GM19238 (cell line): Measurements from ENCODE around the gene IQGAP2.
"Not testable (repeated sequence)": the region's sequence is repeated elsewhere in the genome, so short reads cannot be mapped to it uniquely, and the experiment has no call there.

ENCODE experiments used
- DNase-seq: peaks from one replicate; pipeline ENCODE4 v3.0.0; 2011; ENCODE audit warnings: low spot score; ENCODE audit not compliant: insufficient read length

The IQGAP2 gene

DNA sequence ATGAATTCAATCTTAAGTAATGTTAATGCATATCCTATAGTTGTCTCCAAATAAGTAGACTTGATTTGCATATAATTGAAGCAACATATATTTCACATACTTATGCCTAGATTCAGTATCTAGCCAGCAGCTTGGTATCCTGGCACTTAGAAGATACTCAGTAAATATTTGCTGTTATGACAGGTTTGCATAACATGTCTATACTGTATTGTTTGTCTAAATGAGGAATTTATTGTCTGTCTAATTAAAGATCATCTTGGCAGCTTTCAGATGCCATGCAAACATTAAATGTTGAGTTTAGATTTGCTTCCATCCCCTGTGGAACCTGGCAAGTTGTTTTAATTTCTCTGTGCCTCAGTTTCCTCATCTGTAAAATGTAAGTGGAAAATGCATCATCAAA, 9.4 kb downstream of the IQGAP2 start:
- no peak for DNase-seq

DNA sequence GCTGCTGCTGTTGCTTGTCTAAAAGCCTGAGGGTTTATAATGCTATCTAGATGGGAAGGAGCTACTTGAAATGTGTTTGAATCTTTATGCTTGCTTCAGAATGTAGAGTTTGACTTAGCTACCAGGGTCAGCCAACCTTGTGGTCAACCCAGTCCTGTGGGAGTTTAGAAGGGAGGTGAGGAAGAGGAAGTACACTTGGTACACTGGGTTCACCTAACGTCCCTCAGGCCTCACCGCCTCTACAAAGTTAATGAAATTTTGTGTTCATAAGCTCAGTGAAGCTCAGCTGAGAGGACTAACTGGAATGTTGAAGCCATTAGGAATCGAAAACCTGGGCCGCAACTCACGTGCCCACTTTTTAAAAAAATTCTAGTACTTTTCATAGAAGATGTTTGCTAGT, 10.7 kb downstream of the IQGAP2 start:
- no peak for DNase-seq

DNA sequence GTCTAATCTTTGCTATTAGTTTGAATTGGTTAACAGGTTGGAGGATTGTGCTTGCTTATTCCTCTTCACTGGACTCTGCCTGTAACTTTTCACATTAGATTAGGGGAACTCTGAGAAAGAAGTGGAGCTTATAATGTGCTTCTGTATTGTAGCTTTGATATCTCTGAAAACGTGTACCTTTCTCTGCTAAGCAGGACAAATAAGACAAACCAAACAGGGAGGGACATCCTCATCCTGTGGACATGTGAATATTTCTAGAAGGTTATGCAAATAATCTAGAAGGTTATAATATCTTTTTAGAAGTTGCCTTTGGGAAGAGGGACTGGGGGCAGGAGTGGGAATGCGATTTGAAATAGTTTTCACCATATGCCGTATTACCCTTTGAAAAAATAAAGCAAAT, 11.7 kb downstream of the IQGAP2 start:
- DNase-seq, result no peak

DNA sequence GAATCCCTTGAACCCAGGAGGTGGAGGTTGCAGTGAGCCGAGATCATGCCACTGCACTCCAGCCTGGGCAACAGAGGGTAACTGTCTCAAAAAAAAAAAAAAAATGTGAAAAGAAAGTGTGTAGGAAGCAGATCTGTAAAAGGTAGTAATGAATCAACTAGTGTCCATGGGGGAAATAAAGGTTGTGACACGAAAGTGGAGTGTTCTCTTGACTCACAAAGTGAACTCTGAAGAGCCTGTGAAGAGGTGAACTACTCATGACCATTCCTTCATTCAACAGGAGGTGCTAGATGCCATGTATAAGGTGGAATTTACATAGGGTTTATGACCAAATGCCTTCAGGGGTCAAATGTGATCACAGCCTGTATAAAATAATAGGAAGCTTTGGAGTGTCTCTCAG, 12.8 kb downstream of the IQGAP2 start:
- no peak for DNase-seq

DNA sequence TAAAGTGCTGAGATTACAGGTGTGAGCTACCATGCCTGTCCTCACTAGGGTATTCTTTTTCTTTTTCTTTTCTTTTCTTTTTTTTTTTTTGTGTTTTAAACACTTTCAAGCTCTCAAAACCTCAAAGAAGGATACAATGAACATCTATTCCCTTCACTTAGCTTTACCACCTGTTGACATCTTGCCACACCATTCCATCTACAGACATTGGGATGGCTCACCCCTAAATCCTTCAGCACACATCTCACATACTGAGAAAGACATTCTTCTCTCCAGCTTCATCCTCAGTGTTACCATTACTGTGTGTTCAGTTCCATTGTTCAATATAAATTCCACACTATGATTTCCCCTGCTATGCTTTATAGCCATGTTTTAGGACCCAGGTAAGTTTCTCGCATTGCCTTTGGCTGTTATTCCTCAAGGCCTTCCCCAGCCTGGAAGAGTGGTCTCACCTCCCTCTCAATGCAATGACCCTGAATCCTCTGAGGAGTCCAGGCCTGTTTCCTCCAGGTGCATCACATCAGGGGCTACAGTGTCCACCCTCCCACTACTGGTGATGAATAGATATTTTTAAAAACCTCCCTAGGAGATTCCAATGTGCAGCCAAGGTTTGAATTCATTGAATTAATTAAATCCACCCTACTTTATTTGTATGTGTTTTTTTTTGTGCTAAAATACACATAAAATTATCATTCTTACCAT, 16.7 kb downstream of the IQGAP2 start:
- no peak for DNase-seq

DNA sequence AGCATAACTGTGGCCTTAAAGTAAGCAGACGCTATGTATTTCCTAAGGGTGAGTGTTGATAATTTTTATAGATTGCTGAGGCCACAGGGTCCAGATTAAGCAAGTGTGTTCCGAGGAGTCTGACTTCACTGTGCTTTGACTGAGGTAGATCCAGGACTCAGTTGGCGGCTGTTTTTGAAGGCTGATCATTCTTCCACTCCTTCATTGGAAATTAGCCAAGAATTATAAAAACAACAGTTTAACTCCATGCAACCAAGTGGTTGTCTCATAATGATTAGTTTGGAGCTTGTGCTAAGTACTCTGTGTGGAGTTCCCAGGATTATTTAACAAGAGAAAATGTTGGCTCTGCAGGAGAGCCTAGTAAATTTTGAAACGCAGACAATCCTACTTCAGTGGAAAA, 19.1 kb downstream of the IQGAP2 start:
- DNase-seq, result no peak

DNA sequence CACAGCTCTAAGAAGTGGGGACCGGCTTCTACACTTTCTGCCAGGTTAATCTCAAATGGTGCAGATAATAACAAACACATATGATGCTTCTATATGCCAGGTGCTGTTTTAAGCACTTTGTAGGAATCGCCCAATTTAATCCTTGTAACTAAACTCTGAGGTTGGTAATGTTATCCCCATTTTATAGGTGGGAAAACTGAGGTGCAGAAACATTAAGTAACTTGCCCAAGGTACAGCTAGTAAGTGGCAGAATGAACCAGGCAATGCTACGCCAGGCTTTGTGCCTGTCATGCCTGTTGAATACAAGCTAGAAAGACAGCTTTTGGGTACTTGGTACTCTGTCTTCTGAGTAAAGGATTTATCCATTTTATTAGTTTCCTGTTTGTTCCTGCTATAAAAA, 19.7 kb downstream of the IQGAP2 start:
- no peak for DNase-seq

DNA sequence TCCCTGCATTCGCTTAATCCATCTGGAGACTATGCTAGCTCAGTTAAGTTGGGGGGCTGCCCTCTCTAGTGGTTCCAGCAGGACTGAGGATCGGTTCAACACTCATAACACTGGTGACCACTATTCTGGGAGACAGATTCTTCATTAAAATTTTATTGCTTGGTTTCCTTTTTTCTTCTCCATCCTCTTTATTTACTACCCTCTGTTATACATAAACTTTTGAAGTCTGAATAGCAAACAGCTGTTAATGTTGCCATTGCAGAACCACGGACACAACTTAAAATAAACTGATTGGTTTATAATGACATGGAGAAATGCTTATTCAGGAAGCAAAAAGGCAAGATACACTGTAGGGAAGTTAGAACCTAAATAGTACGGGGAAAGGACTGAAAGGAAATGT, 22.1 kb downstream of the IQGAP2 start:
- no peak for DNase-seq

DNA sequence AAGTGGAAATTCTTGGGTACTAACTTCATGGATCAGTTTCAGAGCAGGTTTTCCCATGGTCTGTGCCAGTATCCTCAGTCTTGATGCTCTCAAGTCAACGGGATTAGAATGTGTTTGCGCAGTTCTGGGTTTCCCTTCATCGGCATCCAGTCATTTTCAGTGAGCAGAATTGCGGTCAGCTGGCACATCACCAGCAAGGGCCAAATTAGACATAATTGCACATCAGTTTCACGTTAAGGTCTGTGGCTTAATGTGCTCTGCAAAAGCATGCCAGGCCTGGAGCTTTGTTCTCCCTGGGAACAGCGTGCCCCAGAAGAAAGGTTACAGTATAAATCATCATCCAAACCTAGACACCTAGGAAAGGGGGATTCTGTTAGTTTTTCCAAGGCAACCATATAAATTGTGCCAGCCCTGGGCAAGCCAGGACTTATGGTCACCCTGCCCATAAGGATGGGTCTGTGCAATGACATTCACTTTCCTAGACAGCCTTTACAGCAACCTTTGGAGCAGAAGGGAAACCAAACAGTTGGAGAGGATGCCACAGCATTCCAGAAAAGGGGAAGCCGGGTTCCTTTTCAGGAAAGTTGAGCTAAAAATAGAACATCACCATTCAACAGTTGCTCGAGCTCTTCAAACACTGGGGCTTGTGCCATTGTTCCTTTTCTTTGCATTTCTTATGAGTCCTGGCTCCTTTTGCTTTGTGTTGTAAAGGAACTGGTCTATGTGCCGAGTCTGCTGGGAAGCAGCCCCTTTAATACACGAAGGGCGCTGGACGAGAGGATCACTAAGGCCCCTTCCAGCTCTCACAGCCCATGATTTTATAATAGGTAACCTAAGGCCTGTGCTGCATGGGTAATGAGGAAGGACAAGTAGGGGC, 23.1 kb downstream of the IQGAP2 start:
- DNase-seq, result no peak

DNA sequence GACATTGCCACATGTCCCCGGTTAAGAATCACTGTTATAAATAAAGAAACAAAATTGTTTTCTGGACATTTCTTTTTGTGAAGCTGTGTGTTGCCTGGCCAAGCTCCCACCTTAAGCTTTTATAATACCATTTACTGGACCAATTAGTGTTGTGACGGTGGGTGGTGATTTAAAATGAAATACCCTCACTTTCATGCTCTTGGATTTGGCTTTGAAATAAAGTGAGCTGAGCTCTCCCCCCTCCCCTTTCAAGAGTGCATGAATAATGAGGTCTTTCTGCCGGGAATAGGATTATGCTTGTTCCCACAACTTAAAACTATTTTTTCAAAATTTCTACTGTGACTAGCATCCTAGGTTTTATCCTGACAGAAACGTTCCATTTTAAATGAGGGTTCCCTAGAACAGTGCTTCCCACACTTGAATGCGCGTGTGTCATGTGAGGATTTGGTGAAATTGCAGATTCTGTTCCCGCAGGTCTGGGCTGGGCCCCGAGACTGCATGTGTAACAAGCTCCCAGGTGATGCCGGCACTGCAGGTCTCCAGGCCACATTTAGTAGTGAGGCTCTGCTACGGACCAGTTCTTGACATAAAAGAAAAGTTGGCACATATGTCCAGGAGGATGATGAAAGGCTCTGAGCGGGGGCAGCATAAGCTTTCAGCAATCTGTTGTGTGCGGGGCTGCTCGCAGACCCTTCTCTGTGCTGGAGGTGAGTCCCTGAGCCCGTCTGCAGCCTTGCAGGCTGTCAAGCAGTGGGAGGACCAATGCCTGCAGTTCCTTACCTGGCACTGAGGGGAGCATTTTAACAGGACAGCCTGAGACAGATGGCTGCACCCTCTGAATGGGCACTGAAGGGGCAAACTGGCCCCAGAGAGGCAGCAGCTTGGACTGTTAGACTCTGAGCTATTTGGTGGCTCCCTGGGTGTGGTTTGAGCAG, 24.4 kb downstream of the IQGAP2 start:
- no peak for DNase-seq

DNA sequence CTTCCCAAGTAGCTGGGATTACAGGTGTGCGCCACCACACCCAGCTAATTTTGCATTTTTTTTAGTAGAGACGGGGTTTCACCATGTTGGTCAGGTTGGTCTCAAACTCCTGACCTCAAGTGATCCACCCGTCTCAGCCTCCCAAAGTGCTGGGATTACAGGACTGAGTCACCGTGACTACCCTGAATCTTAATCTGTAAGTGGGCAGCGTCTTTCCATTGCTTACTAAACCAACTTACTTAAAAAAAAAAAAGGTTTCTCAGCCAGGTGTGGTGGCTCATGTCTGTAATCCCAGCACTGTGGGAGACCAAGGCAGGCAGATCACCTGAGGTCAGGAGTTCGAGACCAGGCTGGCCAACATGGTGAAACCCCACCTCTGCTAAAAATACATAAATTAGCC, 25.5 kb downstream of the IQGAP2 start:
- DNase-seq, result not testable (repeated sequence)

DNA sequence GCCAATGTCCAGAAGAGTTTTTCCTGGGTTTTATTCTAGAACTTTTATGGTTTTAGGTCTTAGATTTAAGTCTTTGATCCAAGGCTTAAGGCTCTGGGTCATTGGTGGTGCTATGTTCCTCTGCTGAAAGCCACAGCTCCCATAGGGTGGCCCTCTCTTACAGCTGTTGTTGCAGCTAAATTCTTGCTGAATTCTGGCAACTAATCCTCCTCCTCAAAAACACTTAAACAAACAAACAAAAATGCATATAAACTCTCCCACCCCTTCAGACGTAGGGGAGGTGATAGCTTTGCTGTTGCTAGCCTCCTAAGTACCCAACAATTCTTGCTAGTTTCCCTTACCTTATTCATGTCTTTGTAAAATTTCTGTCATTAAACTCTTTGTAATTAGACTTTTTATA, 30.2 kb downstream of the IQGAP2 start:
- no peak for DNase-seq

DNA sequence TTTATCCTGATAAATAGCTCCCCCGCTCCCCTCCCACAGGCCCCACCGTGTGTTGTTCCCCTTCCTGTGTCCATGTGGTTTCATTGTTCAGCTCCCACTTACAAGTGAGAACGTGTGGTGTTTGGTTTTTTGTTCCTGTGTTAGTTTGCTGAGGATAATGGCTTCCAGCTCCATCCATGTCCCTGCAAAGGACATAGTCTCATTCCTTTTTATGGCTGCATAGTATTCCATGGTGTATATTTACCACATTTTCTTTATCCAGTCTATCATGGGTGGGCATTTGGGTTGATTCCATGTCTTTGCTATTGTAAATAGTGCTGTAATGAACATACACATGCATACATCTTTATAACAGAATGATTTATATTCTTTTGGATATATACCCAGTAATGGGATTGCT, 34.4 kb downstream of the IQGAP2 start:
- DNase-seq, result not testable (repeated sequence)

DNA sequence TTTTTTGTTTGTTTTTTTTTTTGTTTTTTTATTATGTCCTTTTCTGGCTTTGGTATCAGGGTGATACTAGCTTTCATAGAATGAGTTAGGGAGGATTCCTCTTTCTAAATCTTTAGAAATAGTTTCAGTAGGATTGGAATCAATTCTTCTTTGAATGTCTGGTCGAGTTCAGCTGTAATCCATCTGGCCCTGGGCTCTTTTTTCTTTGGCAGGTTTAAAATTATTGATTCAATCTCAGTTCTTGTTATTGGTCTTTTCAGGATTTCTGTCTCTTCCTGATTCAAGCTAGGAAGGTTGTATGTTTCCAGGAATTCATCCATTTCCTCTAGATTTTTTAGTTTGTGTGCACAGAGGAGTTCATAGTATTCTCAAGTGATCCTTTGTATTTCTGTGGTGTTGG, 34.9 kb downstream of the IQGAP2 start:
- no peak for DNase-seq

DNA sequence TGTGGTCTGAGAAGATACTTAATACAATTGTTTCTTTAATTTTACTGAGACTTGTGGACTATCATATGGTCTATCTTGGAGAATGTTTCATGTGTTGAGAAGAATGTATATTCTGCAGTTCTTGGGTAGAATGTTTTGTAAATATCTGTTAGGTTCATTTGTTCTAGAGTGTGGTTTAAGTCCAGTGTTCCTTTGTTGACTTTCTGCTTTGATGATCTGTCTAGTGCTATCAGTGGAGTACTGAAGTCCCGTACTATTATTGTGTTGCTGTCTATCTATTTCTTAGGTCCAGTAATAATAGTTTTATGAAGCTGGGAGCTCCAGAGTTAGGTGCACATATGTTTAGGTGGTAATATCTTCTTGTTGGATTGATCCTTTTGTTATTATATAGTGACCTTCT, 36.1 kb downstream of the IQGAP2 start:
- no peak for DNase-seq

DNA sequence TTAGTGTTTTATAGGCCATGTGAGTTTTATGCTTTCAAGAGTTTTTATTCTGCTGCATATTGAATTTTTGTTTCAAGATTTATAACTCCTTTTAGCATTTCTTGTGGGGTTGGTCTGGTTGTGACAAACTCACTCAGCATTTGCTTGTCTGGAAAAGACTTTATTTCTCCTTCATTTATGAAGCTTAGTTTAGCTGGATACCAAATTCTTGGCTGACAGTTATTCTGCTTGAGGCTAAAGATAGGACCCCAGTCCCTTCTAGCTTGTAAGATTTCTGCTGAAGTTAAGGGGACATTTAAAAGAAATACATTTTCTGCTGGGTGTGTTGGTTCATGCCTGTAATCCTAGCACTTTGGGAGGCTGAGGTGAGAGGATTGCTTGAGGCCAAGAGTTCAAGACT, 36.8 kb downstream of the IQGAP2 start:
- no peak for DNase-seq

DNA sequence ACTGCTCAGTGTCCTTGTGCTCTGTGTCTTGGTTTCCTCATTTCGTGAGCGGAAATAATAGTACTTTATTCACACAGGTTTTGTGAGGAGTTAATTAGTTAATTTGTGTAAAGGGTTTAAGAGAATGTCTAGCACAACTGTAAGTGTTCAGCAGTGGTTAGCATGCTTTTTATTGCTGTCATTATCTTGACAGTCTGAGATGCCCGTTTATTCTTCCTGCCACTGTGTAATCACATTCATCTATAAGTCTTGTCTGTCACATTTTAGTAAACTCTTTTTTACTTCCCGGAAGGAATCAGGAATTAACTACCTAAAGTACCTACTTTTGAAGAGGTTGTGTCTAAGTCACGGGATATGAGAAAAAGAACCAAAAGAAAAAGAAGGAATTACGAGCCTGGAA, 38.0 kb downstream of the IQGAP2 start:
- DNase-seq, result no peak

DNA sequence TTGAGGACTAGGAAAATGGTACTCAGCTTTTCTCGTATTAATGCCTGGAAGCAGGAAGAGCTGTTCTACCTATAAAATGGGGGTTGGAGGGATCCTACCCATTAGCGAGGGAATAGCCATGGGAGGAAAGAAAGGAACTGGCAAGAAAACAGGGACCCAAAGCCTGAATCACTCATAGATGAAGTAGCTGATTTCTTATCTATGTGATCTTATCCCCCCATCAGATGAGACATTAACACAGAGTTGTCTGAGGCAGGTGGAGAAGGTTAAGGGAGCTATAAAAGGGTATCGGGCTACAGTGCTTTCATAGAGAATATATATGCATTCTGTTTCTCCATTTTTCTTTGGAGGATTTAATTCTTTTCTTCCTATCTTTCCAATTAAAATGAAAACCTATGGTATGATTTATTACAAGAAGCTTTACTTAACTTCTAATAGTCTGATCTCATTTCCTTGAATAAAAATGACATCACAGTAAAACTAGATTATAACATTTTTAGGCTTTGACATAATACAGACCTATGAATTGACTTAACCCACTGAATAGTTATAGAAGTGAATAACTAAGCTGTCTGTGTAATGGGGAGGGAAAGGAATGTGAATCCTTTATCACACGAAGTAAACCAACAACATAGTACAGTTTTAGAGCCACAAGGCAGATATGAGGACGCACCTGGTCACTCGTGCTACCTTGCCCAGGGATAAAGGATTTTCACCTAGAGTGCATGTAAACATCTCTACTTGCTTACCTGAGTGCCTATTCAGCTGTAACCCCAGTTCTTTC, 39.0 kb downstream of the IQGAP2 start:
- DNase-seq, result no peak

DNA sequence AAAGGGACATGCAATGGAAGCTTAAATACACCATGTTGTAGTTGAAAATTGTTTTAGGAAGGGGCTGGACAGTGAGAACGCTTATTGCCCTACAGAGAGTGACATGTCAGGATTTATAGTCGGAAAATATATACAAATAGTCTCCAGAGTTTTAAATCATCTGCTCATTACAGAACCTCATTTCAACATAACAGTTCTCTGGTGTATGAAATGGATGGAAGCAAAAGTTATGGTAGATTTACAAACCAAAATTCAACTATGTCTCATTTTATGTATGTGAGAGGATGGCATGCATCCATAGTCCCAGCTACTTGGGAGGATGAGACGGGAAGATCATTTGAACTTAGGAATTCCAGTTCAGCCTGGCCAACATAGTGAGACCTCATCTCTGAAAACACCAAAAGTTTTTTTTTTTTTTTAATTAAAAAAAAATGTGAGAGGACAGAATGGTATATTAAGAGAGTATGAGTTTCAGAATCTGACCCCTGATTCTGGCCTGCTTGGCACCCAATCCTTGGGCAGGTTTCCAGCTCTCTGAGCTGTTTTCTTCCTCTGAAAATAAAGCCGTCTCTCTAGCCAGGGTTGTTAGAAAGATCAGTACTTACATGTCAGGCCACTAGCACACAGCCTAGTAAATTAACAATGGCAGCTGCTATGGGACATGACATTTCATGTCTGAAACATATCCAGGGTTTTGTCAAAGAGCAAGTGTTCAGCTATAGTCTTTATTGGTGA, 40.1 kb downstream of the IQGAP2 start:
- no peak for DNase-seq

DNA sequence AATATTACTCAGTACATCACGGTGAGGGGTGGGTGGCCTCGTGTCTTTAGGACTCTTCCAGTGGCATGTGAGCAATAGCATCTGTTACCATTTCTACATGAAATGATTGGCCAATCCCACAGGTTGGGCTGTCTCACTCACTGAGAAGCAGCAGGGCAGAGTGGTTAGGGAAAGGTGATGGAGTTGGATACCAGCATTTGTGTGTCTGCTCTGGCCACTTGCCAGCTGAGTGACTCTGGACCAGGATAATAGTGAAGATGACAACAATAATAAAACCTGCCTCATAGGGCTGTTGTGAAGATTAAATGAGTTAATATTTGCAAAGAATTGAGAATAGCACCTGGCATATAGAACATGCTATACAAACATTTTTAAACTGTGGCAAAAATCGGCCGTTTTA, 42.0 kb downstream of the IQGAP2 start:
- no peak for DNase-seq
